Superior temporal gyrus (tissue), 1 donor: ENCODE data around the gene OXCT1.

ENCODE experiments used
- DNase-seq: peaks from one replicate; pipeline ENCODE4 v3.0.0-alpha.2; 2016; ENCODE audit errors: extremely low spot score

The OXCT1 gene

DNA sequence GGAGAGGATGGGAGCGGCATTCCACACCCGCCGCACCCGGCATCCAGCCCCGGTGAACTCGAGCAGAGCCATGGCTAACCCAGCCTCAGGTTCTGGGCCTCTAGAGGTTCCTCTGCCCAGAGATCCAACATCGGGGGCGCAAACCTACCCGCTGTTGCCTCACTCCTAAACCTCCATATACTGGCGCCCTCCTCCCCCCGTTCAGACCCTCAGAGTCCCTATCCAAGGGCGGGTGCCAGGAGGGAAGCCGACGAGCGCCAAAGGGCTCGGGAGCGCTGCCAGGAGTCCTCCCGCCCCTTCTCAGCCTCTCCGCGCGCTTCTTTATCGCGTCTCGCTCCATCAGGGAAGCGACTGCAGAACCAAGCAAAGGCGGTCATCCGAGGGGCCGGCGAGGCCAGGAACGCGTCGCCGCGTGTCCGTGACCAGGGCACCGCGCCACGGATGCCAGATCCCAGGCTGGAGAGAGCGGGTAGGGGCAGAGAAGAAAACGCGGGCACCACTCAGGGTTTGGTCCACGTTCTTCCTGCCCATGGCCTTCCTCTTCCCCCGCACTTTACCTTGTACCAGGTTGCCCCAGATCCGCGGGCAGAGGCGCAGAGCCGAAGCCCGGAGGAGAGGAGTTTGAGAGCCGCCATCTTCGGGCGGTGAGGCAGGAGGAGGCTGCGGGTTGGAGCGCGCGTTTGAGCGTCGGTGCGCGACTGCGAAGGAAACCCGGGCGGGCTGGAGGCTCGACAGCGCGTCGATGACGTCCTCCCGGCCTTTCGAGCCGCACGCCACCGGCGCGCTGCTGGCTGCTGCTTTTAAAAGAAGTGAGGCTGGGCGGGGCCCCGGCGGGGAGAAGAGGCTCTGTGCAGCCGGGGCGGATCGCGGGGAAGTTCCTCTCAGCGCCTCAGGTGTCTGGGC, at the start of gene OXCT1:
OXCT1 (minus strand) TSS at position 702 of the 903 bp plus-strand sequence; CDS start at position 635, 67 bp downstream.
- peak; percentile 59 for DNase-seq

DNA sequence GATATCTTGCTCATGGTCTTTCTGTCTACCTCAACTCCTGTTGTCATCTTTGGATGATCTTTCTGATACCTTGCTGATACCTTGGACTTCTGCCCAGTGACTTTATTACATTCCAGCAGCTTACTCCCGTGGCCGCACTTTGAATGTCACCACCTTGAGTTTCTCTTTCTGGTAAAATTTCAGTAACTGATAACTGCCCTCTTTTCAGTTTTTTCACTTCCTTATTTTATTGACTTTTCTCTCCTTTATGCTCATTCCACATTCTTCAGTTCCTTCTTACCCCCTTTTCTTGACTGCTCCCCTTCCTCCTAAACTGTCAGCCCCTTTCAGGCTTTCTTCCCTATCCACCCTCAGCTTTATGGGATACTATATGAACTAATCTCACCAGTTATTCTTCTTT, 47.9 kb upstream of the OXCT1 start:
- no peak for DNase-seq

DNA sequence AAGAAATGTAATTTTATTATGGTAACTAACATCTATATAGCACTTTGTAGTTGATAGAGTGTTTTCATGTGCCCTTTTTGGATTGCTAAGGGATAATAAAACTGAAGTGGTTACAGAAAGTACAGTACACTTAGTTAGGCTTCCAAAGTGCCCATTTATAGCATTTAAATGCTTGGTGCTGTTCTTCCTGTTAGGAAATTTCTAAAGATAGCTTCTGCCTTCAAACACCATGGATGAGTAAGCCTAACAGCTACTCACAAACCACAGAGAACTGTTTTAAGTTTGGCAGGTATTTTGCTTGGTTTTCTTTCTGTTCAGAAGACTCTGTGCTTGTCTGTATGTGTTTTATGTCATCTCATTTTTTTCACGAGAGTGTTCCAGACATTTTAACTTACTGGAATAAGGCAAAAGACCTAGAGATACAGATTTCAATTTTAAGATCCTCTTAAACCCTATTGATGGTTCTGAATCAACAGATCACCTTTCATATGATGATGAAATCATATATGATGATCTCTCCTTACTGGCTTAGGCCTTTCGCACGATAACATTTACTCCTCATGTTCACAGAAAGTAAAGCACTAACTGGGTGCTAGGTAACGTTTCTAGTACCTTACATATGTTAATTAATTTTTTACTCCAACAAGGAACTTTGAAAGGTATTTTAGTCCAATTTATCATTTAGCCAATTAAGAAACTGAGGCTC, 38.3 kb upstream of the OXCT1 start:
- peak; percentile 40 for DNase-seq

DNA sequence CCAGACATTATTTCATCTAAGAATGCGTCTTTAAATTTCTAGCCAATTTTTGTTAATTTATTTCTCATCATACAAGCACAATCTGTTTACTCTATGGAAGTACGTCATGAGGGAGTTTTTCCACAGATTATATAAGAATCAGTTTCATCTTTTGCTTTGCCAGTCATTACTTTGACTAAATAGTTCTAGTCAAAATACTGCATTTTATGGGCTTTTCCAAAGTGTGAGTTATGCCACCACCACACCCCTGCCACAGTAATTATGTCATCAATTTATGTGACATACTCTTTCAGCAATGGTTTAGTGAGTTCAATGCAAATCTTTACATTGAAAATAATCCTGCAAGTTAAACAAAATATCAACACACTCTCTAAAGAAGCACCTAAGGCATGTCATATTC, 35.9 kb upstream of the OXCT1 start:
- no peak for DNase-seq

DNA sequence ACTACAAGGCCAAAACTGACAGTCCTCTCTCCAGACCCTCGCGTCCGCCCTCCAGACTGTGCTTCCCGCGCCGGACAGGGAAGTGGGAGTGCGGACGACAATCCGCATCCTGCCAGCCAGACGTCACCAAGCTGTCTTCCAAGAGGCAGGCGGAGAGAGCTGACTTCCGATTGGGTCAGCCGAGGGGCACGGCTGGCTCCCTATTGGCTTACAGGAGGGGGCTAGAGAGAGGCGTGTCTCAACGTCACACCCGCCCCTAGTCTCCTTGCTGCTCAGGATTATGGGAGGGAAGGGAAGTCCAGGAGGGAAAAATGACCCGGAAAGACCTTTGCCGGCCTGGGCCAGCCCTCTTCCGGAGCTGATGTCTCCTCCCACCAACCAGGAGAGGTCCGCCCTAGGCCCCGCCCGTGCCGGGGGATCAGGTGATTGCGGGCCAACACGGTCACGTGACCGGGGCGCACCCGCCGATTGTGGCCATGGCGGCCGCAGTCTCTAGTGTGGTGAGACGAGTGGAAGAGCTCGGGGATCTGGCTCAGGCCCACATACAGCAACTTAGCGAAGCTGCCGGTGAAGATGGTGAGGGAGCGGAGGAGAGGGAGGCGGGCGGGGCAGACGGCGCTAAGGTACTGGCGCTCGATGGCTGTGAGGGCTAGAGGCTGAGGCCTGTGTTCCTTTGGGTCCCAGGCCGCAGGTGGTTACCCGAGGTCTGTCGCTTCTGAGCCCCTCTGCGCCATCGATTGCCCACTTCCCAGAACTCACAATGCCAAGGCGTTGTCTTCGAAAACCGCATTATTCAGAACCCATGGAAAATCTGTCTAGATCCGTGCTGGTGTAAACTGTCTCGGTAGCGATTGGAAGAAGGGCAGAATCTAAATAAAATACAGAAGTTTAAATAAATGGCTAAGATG, 33.9 kb upstream of the OXCT1 start, which contains the start of gene RIMOC1:
RIMOC1 (plus strand) TSS at position 453 of the 908 bp plus-strand sequence; CDS start at position 477, 24 bp downstream.
- peak; percentile 100 for DNase-seq

DNA sequence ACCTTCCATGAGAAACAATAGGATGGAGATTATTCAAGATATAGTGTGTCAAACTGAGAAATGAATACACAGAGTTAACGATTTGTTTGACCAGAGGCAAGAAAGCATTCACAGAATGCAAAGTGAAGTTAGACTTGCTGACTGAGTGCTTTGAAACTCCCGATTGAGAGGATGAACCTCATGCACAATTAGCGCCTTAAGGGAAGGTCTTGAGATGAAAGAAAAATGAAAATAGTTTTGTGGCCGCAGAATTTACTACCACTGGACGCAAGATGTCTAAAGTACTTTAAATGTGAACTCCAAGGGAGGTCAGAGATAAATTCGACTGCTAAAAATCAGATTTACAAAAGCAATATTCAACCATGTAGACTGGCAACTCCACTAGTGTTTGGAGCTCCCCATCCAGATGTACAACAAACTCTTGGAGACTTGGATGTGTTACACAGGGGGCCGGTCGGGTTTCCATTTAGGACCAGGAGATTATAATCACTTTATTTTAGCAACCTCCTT, 33.2 kb upstream of the OXCT1 start:
- DNase-seq, result no peak

DNA sequence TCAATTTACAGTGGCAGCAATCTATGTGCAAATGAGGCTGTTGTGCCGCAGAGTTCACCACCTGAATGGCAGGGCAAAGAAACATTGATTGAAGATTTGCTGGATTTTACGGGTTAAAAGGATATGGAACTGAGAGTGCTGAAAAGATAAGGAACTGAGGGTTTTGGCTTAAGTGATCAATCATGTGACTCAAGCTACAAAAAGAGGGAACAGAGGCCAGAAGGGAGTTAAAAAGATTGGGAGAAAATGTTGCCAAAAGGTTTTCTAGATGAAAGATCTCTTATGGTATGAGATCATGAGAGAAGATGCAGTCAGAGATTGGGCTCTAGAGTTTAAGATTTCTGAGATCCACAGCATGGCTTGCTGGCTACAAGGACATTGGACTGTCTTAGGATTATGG, 26.0 kb upstream of the OXCT1 start:
- no peak for DNase-seq

DNA sequence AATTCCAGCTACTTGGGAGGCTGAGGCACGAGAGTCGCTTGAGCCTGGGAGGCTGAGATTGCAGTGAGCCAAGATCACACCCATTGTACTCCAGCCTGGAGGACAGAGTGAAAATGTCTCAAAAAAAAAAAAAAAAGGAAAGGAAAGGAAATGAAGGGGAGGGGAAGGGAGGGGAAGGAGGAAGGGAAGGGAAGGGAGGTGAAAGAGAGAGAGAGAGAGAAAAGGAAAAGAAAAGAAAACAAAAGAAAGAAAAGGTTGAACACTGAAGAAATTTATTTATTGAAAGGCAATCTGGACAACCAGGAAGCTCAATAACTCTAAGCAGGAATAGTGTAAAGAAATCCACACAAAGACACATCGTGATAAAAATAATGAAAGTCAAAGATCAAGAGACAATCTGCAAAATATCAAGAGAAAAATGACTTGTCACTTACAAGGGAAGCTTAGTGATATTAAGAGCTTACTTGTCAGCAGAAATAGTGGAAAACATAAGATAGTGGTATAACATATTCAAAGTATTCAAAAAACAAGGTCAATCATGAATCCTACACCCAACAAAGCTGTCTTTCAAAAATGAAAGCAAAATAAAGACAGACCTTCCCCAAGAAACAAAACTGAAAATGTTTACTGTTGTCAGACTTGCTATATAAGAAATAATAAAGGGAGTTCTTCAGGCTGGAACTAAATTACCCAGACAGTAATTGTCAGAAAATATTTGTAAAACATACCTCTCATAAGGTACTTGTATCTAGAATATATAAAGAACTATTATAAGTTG, 23.0 kb upstream of the OXCT1 start:
- no peak for DNase-seq

DNA sequence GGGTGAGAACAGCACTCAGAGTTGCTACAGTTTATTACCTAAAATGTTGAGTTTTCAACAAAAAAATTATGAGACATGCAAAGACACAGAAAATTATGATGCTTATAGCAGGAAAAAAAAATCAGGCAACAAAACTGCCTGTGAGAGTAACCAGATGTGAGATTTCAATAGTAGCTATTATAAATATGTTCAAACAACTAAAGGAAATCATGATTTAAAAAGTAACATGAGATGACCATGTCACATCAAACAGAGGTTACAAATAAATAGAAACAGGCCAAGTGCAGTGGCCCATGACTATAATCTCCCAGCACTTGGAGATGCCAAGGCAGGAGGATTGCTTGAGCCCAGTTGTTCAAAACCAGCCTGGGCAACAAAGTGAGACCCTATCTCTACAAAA, 21.8 kb upstream of the OXCT1 start:
- no peak for DNase-seq

DNA sequence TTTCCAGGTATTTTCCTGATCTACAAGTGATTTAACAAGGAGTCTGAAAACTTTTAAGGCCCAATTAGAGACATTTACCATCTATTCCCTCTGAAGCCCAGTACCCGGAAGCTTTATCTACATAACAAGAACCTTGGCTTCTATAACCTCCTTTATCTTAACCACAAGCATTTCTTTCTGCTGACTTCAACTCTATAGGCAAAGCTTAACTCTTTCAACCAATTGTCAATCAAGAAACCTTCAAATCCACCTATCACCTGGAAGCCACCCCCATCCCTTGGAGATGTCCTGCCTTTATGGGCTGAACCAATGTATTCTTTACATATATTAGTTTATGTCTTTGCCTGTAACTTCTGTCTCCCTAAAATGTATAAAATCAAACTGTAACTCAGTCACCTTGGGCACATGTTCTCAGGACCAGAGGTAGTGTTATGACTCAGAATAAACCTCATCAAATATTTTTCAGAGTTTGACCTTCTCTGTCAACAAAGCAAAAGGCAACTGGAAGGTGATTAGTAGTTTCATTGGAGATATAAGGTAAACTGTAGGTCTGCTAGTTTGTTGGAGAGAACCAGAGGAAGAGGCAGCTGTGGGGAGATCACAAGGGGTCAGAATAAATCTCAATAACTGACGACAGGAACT, 21.0 kb upstream of the OXCT1 start:
- no peak for DNase-seq

DNA sequence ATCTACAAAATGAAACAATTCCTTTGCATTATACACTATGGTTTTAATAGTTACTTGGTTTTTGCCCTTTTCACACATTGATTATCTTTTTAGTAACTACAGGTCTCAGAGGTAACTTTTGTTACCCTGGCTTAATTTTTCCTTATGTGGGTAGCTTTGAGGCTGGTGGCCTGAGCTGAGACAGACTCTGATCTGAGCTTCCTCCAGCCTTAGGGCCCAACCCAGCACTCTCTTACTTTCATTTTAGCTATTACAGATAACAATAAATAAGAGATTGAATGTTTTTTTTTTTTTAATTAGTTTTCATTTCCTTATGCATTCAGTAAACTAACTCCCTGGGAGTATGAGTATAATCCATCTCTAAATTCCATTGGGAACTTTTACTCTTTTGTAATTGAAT, 15.1 kb upstream of the OXCT1 start:
- DNase-seq, result no peak

DNA sequence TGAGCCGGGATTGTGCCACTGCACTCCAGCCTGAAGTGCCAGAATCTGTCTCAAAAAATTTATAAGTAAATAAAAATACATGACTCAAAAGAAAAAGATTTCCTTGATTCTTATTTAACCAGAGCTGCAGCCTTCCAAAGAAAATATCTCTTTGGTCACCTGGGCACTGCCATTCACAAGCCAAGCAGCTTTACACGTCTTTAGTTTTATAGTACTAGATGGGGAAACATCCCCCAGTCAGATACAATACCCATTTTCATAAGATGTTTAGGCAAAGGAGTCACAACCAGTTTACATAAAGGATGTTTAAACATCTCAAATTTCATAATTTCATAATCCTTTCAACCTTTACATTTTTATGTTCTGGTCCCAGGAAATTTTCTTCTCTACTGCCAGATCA, 13.7 kb upstream of the OXCT1 start:
- no peak for DNase-seq

DNA sequence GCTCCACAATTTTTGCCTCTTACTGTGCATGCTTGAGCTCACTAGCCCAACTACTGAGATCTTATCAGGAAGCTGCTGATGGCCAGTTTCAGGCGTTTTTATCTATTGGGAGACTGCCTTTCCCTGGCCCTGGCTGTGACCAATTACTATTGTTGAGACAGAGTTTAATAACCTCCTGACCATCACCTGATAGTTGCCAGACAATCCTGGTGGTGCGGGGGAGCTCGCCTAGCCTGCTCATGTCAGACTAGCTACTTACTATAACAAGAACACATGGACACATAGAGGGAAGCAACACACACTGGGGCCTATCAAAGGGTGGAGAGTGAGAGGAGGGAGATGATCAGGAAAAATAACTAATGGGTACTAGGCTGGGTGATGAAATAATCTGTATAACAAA, 13.0 kb upstream of the OXCT1 start:
- no peak for DNase-seq

DNA sequence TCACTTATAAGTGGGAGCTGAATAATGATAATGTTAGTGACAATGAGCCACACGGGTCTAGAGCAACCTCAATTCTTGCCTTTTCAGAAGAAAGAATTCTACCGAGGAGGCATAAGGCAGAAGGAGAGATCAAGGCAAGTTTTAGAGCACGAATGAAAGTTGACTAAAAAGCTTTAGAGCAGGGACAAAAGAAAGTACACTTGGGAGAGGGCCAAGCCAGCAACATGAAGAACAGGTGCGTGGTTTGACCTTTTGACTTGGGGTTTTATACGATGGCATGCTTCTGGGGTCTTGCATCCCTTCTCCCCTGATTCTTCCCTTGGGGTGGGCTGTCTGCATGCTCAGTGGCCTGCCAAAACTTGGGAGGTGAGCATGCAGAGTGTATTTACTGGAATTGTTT, 12.5 kb upstream of the OXCT1 start:
- DNase-seq, result no peak

DNA sequence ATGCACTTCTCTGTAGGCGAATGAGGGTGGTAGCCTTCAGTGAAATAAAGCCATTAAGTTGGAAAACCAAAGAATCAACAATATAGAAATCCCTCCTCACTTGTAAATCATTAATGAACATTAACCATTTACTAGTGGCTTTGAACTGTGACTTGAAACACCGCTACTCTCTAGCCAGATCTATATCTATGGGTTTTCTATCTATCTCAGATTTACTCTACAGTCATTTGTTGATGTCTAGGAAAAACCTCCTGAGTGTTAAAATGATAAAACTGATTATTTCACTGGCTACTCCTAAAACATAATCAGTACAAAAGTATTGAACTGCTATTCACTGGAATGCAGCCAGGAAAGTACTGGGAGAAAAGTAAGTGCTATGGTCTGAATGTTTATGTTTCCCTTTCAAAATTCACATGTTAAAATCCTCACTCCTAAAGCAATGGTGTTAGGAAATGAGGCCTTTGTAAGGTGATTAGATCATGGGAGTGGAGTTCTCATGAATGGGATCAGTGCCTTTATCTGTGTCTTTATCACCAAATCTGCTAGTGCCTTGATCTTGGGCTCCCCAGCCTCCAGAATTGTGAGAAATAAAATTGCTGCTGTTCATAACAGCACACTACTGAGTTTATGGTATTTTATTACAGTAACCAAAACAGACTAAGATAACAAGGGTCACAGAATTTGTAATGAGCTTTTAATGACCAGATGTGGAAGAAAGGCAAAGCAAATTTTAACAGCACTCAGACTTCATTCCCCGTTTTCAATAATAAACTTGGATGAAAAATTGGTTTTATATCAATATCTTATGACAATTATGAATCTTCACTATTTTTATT, 8.6 kb upstream of the OXCT1 start:
- DNase-seq, result no peak

DNA sequence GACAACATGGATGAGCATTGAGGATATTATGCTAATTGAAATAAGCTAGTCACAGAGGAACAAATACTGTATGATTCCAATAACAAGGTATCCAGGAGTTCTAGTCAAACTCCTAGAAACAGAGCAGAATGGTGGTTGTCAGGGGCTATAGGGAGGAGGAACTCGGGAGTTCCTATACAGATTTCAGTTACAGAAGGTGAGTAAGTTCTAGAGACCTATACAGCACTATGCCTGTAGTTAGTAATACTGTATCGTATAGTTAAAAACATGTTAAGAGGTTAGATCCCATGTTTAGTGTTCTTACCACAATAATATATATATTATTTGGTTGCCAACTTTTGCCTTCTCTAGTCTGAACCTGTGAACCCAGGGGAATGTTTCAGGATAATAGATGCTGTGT, 7.9 kb upstream of the OXCT1 start:
- DNase-seq, result no peak

DNA sequence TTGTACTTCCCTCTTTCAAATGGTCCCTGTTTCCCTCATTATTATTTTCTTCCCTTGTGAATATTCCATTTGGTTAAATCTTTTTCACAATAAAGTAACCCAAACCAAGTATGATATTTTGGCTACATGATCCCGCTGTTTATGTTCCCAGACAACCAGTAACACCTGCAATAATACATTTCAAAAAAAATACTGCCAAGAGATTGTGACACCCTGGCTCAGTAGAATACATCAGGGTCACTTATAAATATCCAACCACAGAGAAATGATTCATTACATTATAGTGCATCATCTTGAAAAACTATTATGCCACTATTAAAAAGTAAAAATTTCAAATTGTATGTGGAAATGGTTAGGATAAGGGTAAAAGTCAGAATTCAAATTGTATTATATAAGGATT, 7.2 kb upstream of the OXCT1 start:
- no peak for DNase-seq

DNA sequence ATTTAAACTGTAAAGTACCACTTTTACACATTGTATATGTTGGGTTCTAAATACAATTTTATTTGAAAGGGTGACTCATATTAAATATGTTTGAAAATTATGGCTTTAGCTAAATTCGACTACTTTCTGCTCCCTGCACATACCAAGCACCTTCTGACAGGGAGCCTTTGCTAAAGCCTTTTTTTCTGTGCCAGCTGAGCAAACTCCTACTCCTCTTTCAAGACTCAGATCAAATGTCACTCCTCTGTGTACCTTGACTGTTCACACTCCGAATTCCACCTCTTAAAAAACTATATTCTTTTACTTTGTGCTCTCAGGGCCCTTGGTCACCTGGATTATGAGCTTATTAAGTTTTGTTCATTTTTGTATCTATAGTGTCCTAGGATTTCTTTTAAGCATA, 6.5 kb upstream of the OXCT1 start:
- no peak for DNase-seq

DNA sequence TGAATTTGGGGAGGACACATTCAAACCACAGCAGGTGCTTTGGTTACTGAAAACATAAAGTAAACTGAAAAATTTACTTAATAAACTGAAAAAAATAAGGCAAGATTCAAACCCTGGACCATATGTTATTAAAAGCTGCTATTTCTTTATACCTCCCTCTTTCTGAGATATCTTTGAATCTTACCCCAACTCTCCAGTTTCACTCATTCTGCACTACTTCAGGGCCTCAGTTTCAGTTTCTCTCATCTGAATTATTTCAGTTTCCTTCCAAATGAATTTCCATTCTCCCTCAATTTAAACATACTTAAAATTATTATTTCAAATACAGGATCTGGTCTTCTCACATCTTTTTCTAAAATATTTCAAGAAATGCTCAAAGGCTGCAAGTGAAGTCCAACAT, 4.9 kb upstream of the OXCT1 start:
- no peak for DNase-seq
